ENCODE results near the gene FNBP1.
A peak's percentile ranks its signal among the peaks of the same experiment; 100 is the strongest.

FNBP1 gene

DNA sequence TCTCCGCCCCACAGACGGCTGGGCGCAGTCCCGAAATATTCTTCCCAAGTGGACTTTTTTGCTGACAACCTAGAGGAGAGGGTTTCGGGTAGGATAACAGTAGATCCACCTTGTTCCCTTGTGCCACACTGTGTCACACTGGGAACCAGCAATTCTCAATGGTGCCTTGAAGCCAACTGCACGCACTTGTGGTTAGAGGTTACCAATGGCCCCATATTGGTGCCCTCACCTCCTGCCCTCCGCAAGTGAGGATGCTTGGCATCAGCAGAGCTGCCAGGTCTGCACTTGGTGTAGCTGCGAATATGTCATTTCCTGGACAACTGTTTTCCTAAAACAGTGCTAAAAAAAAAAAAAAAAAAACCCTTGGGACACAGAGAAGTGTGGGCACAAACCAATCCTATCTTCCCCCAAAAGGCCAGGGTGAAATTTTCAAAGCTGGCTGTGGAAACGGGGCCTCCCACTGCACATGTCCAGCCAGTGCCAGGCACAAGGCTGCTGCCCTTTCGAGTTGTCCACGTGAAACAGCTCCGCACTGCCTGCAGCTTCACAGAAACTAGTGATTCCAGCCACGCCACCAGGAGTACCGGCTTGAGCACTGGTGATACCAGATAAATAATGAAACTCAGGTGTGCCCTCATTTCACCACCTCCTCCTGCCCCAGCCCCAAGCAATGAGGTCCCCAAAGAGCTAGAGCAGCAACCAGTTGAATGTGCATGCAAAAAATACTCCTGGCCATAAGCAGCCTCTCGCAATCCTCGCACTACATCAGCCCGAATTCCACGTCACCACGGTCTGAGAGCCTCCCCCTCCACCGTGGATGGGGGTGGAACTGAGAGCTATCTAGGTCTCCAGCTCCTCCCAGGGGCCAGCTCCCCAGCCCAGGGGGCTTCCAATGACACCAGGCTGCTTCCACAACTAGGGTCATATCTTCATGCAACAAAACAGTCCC is 156.5 kb downstream of the FNBP1 start:
- DNase-seq (ENCODE audit: low read depth): no peak
- peak overlapping the region; percentile 33 for H3K4me3 ChIP-seq (ENCODE audit: low read depth, low read length)
- TF ChIP-seq, protein P1, sequence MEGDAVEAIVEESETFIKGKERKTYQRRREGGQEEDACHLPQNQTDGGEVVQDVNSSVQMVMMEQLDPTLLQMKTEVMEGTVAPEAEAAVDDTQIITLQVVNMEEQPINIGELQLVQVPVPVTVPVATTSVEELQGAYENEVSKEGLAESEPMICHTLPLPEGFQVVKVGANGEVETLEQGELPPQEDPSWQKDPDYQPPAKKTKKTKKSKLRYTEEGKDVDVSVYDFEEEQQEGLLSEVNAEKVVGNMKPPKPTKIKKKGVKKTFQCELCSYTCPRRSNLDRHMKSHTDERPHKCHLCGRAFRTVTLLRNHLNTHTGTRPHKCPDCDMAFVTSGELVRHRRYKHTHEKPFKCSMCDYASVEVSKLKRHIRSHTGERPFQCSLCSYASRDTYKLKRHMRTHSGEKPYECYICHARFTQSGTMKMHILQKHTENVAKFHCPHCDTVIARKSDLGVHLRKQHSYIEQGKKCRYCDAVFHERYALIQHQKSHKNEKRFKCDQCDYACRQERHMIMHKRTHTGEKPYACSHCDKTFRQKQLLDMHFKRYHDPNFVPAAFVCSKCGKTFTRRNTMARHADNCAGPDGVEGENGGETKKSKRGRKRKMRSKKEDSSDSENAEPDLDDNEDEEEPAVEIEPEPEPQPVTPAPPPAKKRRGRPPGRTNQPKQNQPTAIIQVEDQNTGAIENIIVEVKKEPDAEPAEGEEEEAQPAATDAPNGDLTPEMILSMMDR (IDR thresholded peaks at IDR 0.05; ENCODE audit: control insufficient read depth, extremely low read depth, insufficient read depth): no peak

GRCh38 chr9:129885670-129886106 is 157.3 kb downstream of the FNBP1 start:
- DNase-seq (ENCODE audit: low read depth): peak; percentile 63
- TF ChIP-seq, protein P1 (IDR thresholded peaks at IDR 0.05; ENCODE audit: control insufficient read depth, extremely low read depth, insufficient read depth): peak; percentile 97
- H3K4me3 ChIP-seq (ENCODE audit: low read depth, low read length): peak overlapping the region; percentile 46

DNA sequence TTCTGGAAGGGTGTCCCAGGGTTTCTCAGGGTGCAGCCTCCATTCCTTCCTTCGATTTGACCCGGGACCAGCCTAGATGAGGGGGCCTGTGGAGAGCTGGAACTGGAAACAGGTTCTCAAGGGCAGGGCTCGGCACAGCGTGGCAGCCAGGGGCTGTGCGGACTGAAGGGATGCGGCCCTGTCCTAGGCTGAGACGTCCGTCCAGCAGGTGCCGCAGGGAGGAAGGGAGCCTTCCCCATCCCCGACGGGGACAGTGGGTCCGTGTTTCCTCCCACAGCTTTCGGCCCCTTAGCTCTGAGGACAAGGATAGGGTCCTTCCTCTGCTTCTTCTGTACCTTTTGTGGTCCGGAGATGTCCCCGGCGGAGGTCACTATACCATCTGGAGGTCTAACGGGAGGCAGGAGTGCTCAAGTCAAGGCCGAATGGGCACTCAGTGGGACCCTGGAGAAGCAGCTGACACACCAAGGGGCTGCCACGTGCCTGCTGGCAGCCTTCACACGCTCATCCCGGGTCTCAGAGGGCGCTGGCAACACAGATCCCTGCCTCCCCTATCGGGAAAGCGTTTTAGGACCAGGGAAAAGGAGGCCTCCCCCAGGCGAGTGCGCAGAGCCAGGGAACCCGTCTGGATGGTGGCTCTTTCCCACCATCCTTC is 157.8 kb downstream of the FNBP1 start:
- no peak for DNase-seq (ENCODE audit: low read depth)
- TF ChIP-seq, protein P1 (IDR thresholded peaks at IDR 0.05; ENCODE audit: control insufficient read depth, extremely low read depth, insufficient read depth): peak; percentile 42
- H3K4me3 ChIP-seq (ENCODE audit: low read depth, low read length): peak overlapping the region; percentile 46

DNA sequence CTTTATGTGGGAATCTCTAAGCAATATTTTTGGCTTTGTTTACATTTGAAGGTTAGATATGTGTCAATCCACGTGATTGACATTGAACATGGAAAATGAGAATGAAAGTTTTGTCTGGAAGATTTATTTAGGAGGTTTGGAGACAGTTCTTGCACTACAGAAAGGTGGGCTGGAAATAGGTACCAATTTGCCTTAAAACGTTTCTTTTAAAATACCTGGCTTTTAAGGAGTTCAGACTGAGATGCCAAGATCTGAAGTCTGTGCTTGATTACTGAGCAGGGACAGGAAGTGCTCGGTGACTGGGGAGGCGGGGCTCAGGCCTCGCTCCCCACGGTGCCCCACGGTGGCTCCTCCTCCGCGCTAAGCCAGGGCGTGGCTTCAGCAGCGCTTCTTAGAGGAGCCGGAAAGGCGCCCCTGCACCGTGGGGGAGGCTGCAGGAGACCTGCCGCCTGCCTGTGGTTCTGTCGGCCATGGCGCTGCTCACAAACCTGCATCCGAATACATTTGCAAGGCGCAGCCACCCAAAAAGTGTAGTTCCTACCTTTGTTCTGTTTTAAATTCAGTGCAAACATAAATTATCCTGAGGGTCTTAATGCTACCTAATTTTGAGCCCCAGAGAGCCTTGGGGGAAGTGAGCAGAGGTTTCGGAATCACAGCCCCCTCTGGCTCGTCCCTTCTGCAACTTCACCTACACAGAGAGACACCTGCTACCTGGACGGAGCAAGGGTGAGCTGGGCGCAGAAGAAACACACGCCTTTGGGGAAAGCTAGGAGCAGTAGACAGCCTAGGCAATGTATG is 158.6 kb downstream of the FNBP1 start:
- TF ChIP-seq, protein P1 (IDR thresholded peaks at IDR 0.05; ENCODE audit: control insufficient read depth, extremely low read depth, insufficient read depth): 0 out of 2 replicates have a peak, but pooled peaks have one; percentile 2
- peak overlapping the region; percentile 46 for H3K4me3 ChIP-seq (ENCODE audit: low read depth, low read length)
- peak; percentile 65 for DNase-seq (ENCODE audit: low read depth)

DNA sequence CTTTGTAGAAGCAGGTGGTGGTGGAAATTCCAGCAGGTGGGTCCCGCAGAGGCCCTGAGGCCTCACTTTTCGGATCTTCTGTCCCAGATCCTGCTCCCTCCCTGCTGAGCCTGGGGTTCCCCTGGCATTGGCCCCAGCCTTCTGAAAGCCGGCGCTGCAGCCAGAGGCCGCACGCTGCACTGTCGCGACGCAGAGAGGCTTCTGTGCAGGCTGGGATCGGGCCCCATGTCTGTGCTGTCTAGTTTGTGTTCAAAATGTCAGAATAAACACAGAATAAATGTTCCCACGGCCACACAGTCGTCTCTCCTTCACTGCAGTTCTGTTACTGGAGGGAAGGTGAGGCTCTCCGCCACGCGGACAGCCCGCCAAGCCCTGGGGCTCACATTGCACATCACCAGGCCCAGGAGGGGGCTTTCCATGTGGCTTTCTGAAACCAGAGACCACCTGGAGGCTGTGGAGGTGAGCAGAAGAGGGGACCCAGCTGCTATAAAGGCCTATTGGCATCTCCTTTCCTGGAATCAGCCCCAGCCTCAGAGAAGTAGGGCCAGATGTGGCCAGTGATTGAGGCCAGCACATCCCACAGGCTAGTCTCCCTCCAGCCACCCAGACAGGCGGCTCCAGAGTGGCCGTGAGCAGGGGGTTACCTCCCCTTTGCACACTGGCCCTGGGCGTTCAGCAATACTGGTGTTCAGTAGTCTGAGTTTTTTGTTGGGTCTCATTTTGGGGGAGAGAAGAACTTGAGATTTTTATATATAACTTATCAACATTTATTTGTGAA is 161.3 kb downstream of the FNBP1 start:
- DNase-seq (ENCODE audit: low read depth): no peak
- no peak overlapping the region for H3K4me3 ChIP-seq (ENCODE audit: low read depth, low read length)
- TF ChIP-seq, protein P1 (IDR thresholded peaks at IDR 0.05; ENCODE audit: control insufficient read depth, extremely low read depth, insufficient read depth): no peak

All from LNCaP clone FGC (cell line).